H9 (cell line): ENCODE measurements around the gene C1QTNF6. TPM values are rescaled to one million over a fixed set of nuclear protein-coding genes. Genes with fewer than 3 reads are reported as not detected.

Experiments
- DNase-seq: peaks from one replicate; pipeline ENCODE4 v3.0.0-alpha.2; 2017
- H2AFZ ChIP-seq: one replicate; pipeline ENCODE4 v1.6.1; 2013; ENCODE audit warnings: mild to moderate bottlenecking, low read length, control low read depth, moderate library complexity
- H2AK5ac ChIP-seq: 2 replicates; pipeline ENCODE4 v1.6.1; 2013; ENCODE audit warnings: low read length, control low read depth, mixed read lengths; ENCODE audit not compliant: insufficient read length
- H2BK120ac ChIP-seq: one replicate; pipeline ENCODE4 v1.6.1; 2013; ENCODE audit warnings: low read depth, mild to moderate bottlenecking, low read length, control low read depth, inconsistent platforms; ENCODE audit not compliant: poor library complexity, severe bottlenecking
- H2BK12ac ChIP-seq: 2 replicates; pipeline ENCODE4 v1.6.1; 2013; ENCODE audit warnings: low read length, control low read depth, mixed read lengths, low read depth; ENCODE audit not compliant: insufficient read length
- H2BK15ac ChIP-seq: 2 replicates; pipeline ENCODE4 v1.6.1; 2013; ENCODE audit warnings: low read depth, low read length, control low read depth
- H2BK20ac ChIP-seq: one replicate; pipeline ENCODE4 v1.6.1; 2013; ENCODE audit warnings: low read depth, mild to moderate bottlenecking, low read length, control low read depth, inconsistent platforms; ENCODE audit not compliant: poor library complexity, severe bottlenecking
- H2BK5ac ChIP-seq: 2 replicates; pipeline ENCODE4 v1.6.1; 2013; ENCODE audit warnings: low read length, control low read depth, mixed read lengths; ENCODE audit not compliant: insufficient read length
- H3K14ac ChIP-seq: 2 replicates; pipeline ENCODE4 v1.6.1; 2013; ENCODE audit warnings: low read length, control low read depth; ENCODE audit not compliant: insufficient read depth
- H3K18ac ChIP-seq: 2 replicates; pipeline ENCODE4 v1.6.1; 2013; ENCODE audit warnings: low read depth, mild to moderate bottlenecking, mixed read lengths, low read length, control low read depth; ENCODE audit not compliant: insufficient read length
- H3K23ac ChIP-seq: 2 replicates; pipeline ENCODE4 v1.6.1; 2013; ENCODE audit warnings: low read length, control low read depth, mixed read lengths, low read depth; ENCODE audit not compliant: insufficient read length
- H3K23me2 ChIP-seq: 2 replicates; pipeline ENCODE4 v1.6.1; 2013; ENCODE audit warnings: low read depth, mild to moderate bottlenecking, mixed read lengths, low read length, control low read depth; ENCODE audit not compliant: insufficient read length, poor library complexity, severe bottlenecking
- H3K27ac ChIP-seq: 2 replicates; pipeline ENCODE4 v1.5.1; 2013; ENCODE audit warnings: low read length, control low read depth, mixed read lengths, low read depth; ENCODE audit not compliant: insufficient read length
- H3K27me3 ChIP-seq: 2 replicates; pipeline ENCODE4 v1.6.1; 2013; ENCODE audit warnings: low read length, control low read depth, inconsistent platforms; ENCODE audit not compliant: insufficient read depth
- H3K4ac ChIP-seq: 2 replicates; pipeline ENCODE4 v1.6.1; 2013; ENCODE audit warnings: low read depth, mild to moderate bottlenecking, control low read depth, inconsistent platforms, low read length, moderate library complexity
- H3K4me1 ChIP-seq: 2 replicates; pipeline ENCODE4 v1.6.1; 2013; ENCODE audit warnings: low read length, control low read depth, inconsistent platforms; ENCODE audit not compliant: insufficient read depth
- H3K4me2 ChIP-seq: 2 replicates; pipeline ENCODE4 v1.6.1; 2013; ENCODE audit warnings: low read length, control low read depth, mixed read lengths; ENCODE audit not compliant: insufficient read length, insufficient read depth
- H3K56ac ChIP-seq: 2 replicates; pipeline ENCODE4 v1.6.1; 2013; ENCODE audit warnings: low read depth, mild to moderate bottlenecking, mixed read lengths, low read length, control low read depth; ENCODE audit not compliant: insufficient read length
- H3K79me1 ChIP-seq: 2 replicates; pipeline ENCODE4 v1.6.1; 2013; ENCODE audit warnings: low read depth, mild to moderate bottlenecking, moderate library complexity, low read length, control low read depth, inconsistent platforms; ENCODE audit not compliant: insufficient read depth, poor library complexity, severe bottlenecking
- H3K79me2 ChIP-seq: 2 replicates; pipeline ENCODE4 v1.6.1; 2013; ENCODE audit warnings: low read length, control low read depth, inconsistent platforms; ENCODE audit not compliant: insufficient read depth
- H3K9ac ChIP-seq: 2 replicates; pipeline ENCODE4 v1.6.1; 2013; ENCODE audit warnings: low read length, control low read depth, mixed read lengths; ENCODE audit not compliant: insufficient read length; ENCODE audit errors: extremely low read depth
- H3K9me3 ChIP-seq: one replicate; pipeline ENCODE4 v1.6.1; 2013; ENCODE audit warnings: low read depth, low read length, inconsistent platforms; ENCODE audit not compliant: control insufficient read depth
- H3T11ph ChIP-seq: one replicate; pipeline ENCODE4 v1.6.1; 2013; ENCODE audit warnings: mild to moderate bottlenecking, low read length, control low read depth, inconsistent platforms
- H4K20me1 ChIP-seq: one replicate; pipeline ENCODE4 v1.6.1; 2013; ENCODE audit not compliant: control insufficient read depth, insufficient read length, insufficient read depth
- H4K5ac ChIP-seq: 2 replicates; pipeline ENCODE4 v1.6.1; 2013; ENCODE audit warnings: low read depth, mild to moderate bottlenecking, mixed read lengths, low read length, control low read depth; ENCODE audit not compliant: insufficient read length
- H4K8ac ChIP-seq: replicated peaks from 2 replicates; pipeline ENCODE4 v1.6.1; 2013; ENCODE audit warnings: low read length, control low read depth, mixed read lengths, low read depth; ENCODE audit not compliant: insufficient read length
- H4K91ac ChIP-seq: 2 replicates; pipeline ENCODE4 v1.6.1; 2013; ENCODE audit warnings: low read depth, mild to moderate bottlenecking, moderate library complexity, mixed read lengths, low read length, control low read depth; ENCODE audit not compliant: insufficient read length
- H3K27ac Mint-ChIP-seq, 3 experiments: 2 replicates in 2 of 3; 3 replicates in 1 of 3; pipeline ENCODE4 v1.8.0; 2020 to 2021; ENCODE audit warnings: mixed read lengths in 3 of 3, mild to moderate bottlenecking in 1 of 3, moderate library complexity in 1 of 3
- H3K27me3 Mint-ChIP-seq: 2 replicates; pipeline ENCODE4 v1.8.0; 2021; ENCODE audit warnings: low read depth, mild to moderate bottlenecking, moderate library complexity, mixed read lengths
- H3K36me3 Mint-ChIP-seq, 3 experiments: 2 replicates in 2 of 3; 3 replicates in 1 of 3; pipeline ENCODE4 v1.8.0; 2020 to 2021; ENCODE audit warnings: low read depth in 3 of 3, mixed read lengths in 3 of 3; ENCODE audit not compliant: insufficient read depth in 1 of 3
- H3K4me1 Mint-ChIP-seq, 2 experiments: 2 replicates each; pipeline ENCODE4 v1.8.0; 2020; ENCODE audit warnings: mixed read lengths in 2 of 2
- H3K4me3 Mint-ChIP-seq, 2 experiments: 2 replicates in 1 of 2; 3 replicates in 1 of 2; pipeline ENCODE4 v1.8.0; 2020 to 2021; ENCODE audit warnings: mild to moderate bottlenecking in 2 of 2, mixed read lengths in 2 of 2, moderate library complexity in 1 of 2
- H3K9me3 Mint-ChIP-seq, 2 experiments: 2 replicates in 1 of 2; 3 replicates in 1 of 2; pipeline ENCODE4 v1.8.0; 2020; ENCODE audit warnings: mild to moderate bottlenecking in 2 of 2, mixed read lengths in 2 of 2, moderate library complexity in 1 of 2
- WGBS: extraction: QIAGEN DNeasy Blood & Tissue Kit; methylation state at CpG from one replicate; pipeline ENCODE4 v1.1.7; 2013; ENCODE audit warnings: missing lambda C conversion rate, low lambda C conversion rate, mixed read lengths; ENCODE audit not compliant: insufficient read length; ENCODE audit errors: extremely low coverage; 5-methylcytosine and 5-hydroxymethylcytosine counted together
- total RNA-seq: library from RNA; stranded (reverse); gene quantifications from 2 replicates; pipeline ENCODE4 v1.2.1, GENCODE V29; 2021
- TF ChIP-seq, protein P1 (sequence below): fragments of 200-600 bp; sonication (generic); conservative IDR thresholded peaks from 3 replicates; pipeline ENCODE4 v1.8.0; 2021; ENCODE audit warnings: antibody characterized with exemption, mild to moderate bottlenecking

C1QTNF6 gene
- total RNA-seq, 1 experiment from 2014 or later: 5.0 TPM

DNA sequence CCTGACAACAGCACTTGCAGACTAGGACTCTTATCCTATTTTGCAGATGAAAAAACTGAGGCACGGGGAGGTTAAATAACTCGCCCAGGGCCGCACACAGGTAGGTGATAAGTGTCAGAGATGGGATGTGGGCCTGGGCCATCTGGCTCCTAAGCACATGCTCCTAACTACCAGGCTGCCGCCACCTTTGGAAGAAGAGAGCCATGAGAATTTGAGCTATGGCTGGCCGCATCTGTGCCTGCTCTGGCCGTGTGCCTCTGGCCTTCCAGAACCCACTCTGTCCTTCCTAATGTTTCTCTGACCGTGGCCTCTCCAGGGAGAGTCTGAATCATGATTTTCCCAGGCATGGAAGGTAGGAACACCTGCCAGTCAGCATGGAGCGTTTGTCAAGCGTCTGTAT lies 23.0 kb downstream of the C1QTNF6 start:
- no peak overlapping the region for H2BK20ac ChIP-seq
- no peak overlapping the region for H2BK12ac ChIP-seq
- H4K5ac ChIP-seq: no peak overlapping the region
- no peak overlapping the region for H2BK5ac ChIP-seq
- H3K27ac ChIP-seq: no peak overlapping the region
- no peaks in the 10 kb centered on the region for H3K9me3 ChIP-seq
- WGBS: no CpG with 5 or more reads among the region's 9 CpGs
- H3T11ph ChIP-seq: no peak overlapping the region
- H3K56ac ChIP-seq: no peak overlapping the region
- H3K9ac ChIP-seq: no peak overlapping the region
- no peaks in the 10 kb centered on the region for H4K20me1 ChIP-seq
- no peak overlapping the region for H2AFZ ChIP-seq
- H3K4me1 ChIP-seq: no peaks in the 10 kb centered on the region
- no peak overlapping the region for H4K91ac ChIP-seq
- Mint-ChIP-seq H3K27ac (peak overlapping the region in 2 of 3 experiments; percentile 18 to 29; a peak in 2 of 7 replicates), H3K36me3 (peaks cover 0 to 6% (median 2%) of the 10 kb centered on the region in 3 experiments; a peak in 3 of 7 replicates), H3K4me3 (peak overlapping the region in 1 of 2 experiments; percentile 31; a peak in 1 of 5 replicates), H3K27me3 (peaks cover 30% of the 10 kb centered on the region), H3K4me1 (peaks cover 16 to 31% of the 10 kb centered on the region in 2 experiments), H3K9me3 (peaks cover 0 to 8% of the 10 kb centered on the region in 2 experiments; a peak in 2 of 5 replicates)
- no peaks in the 10 kb centered on the region for H3K27me3 ChIP-seq
- TF ChIP-seq, protein P1, sequence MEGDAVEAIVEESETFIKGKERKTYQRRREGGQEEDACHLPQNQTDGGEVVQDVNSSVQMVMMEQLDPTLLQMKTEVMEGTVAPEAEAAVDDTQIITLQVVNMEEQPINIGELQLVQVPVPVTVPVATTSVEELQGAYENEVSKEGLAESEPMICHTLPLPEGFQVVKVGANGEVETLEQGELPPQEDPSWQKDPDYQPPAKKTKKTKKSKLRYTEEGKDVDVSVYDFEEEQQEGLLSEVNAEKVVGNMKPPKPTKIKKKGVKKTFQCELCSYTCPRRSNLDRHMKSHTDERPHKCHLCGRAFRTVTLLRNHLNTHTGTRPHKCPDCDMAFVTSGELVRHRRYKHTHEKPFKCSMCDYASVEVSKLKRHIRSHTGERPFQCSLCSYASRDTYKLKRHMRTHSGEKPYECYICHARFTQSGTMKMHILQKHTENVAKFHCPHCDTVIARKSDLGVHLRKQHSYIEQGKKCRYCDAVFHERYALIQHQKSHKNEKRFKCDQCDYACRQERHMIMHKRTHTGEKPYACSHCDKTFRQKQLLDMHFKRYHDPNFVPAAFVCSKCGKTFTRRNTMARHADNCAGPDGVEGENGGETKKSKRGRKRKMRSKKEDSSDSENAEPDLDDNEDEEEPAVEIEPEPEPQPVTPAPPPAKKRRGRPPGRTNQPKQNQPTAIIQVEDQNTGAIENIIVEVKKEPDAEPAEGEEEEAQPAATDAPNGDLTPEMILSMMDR: no peak
- no peak overlapping the region for H3K4ac ChIP-seq
- no peaks in the 10 kb centered on the region for H3K79me2 ChIP-seq
- H3K23ac ChIP-seq: no peak overlapping the region
- H3K4me2 ChIP-seq: no peak overlapping the region
- DNase-seq: no peak
- H2AK5ac ChIP-seq: no peak overlapping the region
- no peak overlapping the region for H2BK15ac ChIP-seq
- H4K8ac ChIP-seq: no peak overlapping the region
- H3K18ac ChIP-seq: no peak overlapping the region
- H2BK120ac ChIP-seq: no peak overlapping the region
- H3K23me2 ChIP-seq: no peaks in the 10 kb centered on the region
- no peak overlapping the region for H3K14ac ChIP-seq
- no peaks in the 10 kb centered on the region for H3K79me1 ChIP-seq
